Inferior parietal cortex (tissue), 1 donor: ENCODE measurements around the gene FLRT1.

Source experiments
- DNase-seq: peaks from one replicate; pipeline ENCODE4 v3.0.0-alpha.2; 2016; ENCODE audit errors: extremely low spot score

The FLRT1 gene

DNA sequence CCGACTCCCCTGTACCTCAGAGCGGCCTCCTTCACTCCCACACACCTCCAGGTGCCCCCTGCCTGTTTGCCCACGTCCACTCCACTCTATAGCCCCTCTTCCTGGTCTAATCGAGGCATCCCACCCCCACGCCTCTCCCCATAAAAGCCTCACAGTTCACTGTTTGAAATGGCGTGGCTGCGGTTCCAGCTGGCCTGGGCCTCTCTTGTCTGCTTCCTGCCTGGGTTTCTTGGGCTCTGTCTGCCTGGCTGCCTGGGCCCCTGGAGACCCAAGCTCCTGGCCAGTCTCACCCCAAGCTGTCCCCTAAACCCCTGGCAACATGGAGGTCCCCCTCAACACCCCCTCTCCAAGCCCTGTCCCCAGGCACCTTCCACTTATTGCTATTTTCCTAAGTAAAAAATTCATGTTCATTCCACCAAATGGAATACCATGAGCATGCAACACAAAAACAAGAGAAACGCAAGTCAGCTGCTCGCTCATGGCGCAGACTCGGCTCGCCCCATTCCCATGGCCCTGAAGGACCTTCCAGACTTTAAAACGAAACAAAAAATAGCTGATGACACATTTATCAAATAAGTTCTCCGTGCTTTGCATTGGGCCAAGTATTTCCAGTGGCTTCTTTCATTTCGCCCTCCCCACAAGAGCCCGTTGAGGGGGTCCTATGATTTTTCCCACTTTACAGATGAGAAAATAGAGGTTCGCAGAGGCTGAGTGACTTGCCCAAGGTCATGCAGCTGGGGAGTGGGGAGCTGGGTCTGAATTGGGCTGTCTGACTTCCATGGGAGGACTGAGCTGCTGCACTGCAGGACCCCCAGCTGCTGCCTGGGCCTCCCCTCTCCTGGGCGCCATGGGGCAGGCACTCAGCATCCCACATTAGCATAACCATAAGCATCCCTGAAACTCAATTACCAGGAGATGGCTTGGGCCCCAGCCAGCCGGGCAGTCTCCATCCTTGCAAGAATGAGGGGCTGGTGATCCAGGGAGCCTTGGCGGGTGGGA is 11.7 kb upstream of the FLRT1 start:
- DNase-seq: no peak

DNA sequence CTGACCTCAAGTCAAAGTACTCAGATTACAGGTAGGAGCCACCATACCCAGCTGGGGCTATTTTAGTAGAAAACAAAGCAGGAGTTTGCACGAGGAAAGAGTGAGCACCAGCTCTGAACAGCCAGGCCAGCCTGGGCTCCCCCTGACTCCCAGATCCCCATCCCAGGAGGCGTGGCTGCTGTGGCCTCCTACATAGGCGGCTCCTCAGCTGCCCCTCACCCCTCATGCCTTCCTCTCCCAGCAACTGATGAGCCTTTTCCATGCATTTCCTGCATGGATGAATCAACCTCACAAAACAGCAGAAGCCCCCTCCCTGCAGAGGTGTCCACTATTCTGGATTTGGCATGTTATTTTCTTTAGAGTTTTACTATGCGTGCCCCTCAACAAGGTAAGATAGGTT is 10.5 kb upstream of the FLRT1 start:
- no peak for DNase-seq

- DNase-seq: no peak
Measured at GRCh38 chr11:64026575-64027205, 9.0 kb upstream of the FLRT1 start.

GRCh38 chr11:64027651-64028397 is 7.9 kb upstream of the FLRT1 start:
- DNase-seq: no peak

DNA sequence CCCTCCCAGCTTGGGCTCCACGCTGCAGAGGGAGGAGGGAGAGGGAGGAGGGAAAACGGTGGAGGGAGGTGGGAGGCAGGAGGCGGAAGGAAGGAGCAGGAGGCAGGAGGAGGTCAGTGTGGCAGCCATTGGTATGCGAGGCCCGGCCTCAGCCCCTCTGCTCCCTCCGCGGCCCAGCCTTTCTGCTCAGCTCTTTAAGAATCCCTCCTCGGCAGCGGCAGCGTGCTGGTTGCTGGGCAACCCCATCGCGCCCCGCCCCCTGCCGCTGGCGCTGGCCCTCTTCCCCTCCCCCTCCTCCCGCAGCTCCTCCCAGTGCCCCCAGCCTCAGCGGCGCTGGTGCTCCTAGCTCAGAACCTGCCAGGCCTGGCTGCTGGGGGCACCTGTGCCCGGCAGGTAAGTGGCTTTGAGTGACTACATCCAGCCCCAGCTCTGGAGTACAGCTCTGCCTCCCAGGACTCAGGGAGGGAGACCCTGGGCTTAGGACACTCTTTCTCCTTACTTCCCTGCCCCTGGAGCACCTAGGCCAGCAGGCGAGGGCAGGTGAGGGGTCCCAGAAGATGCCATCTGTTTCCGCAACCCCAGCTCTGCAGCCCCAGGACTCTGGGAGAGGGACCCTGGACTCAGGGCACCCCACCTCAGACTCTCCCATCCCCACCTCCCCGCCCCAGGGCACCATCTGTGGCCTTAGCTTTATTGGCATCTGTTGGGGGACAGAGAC is 7.2 kb upstream of the FLRT1 start:
- no peak for DNase-seq

- DNase-seq: no peak
Measured at GRCh38 chr11:64029773-64030172, 6.0 kb upstream of the FLRT1 start.

- no peak for DNase-seq
Measured at GRCh38 chr11:64031001-64031400, 4.7 kb upstream of the FLRT1 start.

GRCh38 chr11:64032050-64032449 is 3.7 kb upstream of the FLRT1 start:
- DNase-seq: no peak

GRCh38 chr11:64034411-64034811 is 1.3 kb upstream of the FLRT1 start:
- no peak for DNase-seq

DNA sequence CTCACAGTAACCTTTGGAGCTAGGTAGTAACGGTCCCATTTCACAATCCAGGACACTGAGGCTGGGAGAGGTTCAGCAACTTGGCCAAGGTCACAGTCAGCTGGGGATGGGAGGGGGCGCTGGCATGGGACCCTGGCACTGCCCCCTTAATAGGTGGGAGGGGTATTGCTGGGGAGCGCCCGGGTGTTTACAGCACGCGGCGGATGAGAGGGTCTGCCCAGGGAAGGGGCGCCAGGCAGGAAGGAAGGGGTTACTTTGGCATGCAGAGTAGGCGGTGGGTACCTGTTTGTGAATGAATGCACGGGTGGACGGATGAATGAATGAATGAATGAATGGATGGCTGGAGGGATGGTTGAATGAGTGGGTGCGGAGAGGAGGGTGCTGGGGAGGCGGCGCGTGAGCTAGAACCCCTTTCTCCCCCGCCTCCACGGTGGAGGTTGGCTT is 628 bp upstream of the FLRT1 start:
- no peak for DNase-seq

DNA sequence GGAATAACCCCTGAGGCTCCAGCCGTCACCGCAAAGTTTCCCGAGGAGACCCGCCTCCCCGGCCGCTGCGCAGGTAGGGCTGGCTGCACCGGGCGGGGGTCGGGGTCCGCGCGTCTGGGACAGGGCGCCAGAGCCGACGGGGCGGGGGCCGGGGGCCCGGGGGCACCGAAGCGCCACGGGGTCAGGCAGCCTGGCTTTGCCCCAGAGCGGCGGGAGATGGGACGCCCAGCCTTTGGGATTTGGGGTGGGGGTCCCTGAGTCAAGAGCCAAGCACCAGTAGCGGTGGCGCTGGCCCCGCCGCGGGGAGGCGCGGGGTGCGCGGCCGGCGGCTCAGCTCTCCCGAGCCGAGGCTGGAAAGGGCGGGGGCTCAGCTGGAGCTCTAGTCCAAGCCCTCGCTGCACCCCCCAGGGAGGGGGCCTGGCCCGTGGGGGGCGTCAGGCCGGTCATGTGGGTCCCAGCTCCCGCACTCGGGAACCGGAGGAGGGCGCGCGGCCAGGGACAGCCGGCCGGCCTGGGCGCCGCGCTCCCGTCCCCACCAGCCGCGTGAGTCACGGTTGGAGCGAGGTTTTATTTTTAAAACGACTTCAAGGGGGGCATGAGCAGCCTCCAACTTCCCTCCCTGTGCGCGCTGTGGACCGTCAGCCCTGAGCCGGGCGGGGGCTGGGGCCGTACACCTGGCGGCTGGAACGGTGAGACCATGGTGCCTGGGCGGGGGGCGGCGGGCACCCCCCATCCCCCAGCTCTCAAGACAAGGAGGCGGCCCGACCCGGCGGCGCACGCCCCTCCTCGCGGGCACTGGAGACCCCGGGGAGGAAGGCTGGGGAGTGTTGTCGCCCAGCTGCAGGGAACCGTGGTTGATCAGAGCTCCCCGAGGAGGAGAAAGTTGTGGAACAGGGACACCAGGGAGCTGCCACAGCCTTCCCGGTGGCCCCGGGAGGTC is 626 bp downstream of the FLRT1 start:
- no peak for DNase-seq

DNA sequence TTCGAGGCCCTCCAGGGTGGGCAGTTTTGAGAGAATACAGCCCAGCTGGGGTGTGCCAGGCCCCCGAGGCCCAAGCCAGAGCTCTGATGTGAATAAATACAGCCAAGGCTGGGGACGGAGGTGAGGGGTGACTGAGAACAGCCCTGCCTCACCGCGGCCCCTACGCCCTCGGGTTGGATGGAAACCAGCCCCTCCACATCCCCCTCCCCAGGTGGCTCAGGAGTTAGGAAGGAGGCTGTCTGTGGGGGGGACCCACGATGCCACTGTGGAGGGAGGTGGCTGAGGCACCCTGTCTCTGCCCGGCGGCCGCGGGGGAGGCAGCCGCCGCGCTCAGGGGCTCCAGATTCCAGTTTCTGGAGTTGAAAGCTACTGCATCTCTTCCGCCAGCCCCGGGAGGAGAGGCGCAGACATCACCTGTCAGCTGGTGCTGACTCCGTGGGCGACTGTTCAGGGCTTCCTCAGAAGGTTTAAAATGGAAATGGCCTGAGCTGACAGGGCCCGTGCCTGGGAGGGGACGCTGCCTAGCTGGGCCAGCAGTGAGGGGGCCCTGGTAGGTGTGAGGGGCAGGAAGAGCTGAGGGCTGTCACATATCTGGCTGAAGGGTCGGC is 1.4 kb downstream of the FLRT1 start:
- no peak for DNase-seq

- DNase-seq: no peak
Measured at GRCh38 chr11:64038500-64038899, 2.8 kb downstream of the FLRT1 start.

DNA sequence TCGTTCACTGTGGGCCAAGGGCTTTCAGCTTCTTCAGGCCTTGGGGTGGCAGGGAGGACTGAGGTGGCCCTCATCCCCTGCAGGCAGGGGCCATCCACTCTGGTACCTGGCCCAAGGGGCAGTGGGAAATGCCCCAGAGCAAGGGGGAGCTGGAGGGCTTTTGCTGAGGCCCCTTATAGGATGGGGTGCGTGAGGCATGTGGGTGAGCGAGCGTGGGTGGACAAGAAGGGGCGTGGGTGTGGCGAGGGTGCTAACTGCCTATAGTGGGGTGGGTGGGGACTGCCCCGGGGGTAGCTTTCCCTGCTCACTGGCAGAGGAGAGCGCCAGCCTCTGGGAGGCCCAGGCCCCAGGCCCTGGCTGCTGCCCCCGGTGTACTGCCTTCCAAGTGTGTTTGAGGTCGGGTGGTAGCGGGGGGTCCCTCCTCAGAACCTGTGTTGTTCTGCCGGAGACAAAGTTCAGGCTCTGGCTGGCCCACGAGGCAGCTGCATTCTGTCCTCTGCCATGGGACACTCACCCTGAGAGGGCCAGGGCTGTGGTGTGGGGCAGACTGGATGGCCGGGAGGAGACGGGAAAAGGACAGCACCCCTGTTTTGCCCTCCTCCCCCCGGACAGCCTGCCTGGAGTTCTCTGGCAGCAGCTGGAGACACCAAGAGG is 3.4 kb downstream of the FLRT1 start:
- DNase-seq: no peak

GRCh38 chr11:64040684-64041322 is 5.1 kb downstream of the FLRT1 start:
- DNase-seq: no peak

- no peak for DNase-seq
Measured at GRCh38 chr11:64041846-64042245, 6.1 kb downstream of the FLRT1 start.

- DNase-seq: no peak
Measured at GRCh38 chr11:64042301-64042700, 6.6 kb downstream of the FLRT1 start.

GRCh38 chr11:64043545-64043944 is 7.8 kb downstream of the FLRT1 start:
- no peak for DNase-seq
